Testis (tissue), 3 donors: ENCODE measurements around the gene C4BPB. TPM values are rescaled to one million over a fixed set of nuclear protein-coding genes. Genes with fewer than 3 reads are reported as not detected.

Experiments
- DNase-seq: peaks from one replicate; pipeline ENCODE4 v3.0.0-alpha.2; 2019
- H3K27ac ChIP-seq, 2 donors: fragments of 200-600 bp; sonication (generic); one replicate each; pipeline ENCODE4 v1.5.1; 2019
- H3K27me3 ChIP-seq: fragments of 200-600 bp; sonication (generic); one replicate; pipeline ENCODE4 v1.5.1; 2019
- H3K36me3 ChIP-seq: fragments of 200-600 bp; sonication (generic); one replicate; pipeline ENCODE4 v1.5.1; 2017; ENCODE audit warnings: low read depth; ENCODE audit errors: missing control alignments
- H3K4me1 ChIP-seq: fragments of 200-600 bp; sonication (generic); one replicate; pipeline ENCODE4 v1.5.1; 2019
- H3K4me3 ChIP-seq, 2 donors: fragments of 200-600 bp; sonication (generic); one replicate each; pipeline ENCODE4 v1.5.1; 2017 to 2019
- H3K9me3 ChIP-seq: fragments of 200-600 bp; sonication (generic); one replicate; pipeline ENCODE4 v1.5.1; 2017
- CTCF ChIP-seq, 3 experiments: fragments of 450-650 bp in 2 of 3; fragments of 200-600 bp in 1 of 3; sonication (generic) in 1 of 3; IDR thresholded peaks; one replicate each; pipeline ENCODE4 v1.5.1; 2016 to 2019; ENCODE audit warnings: antibody characterized with exemption in 3 of 3, mild to moderate bottlenecking in 2 of 3, moderate library complexity in 1 of 3
- POLR2A ChIP-seq: fragments of 450-650 bp; IDR thresholded peaks from one replicate; pipeline ENCODE4 v1.6.1; 2017; ENCODE audit warnings: antibody characterized with exemption, mild to moderate bottlenecking, moderate library complexity
- WGBS, 2 donors: methylation state at CpG; one replicate each; pipeline ENCODE4 v1.1.5; 2018; 5-methylcytosine and 5-hydroxymethylcytosine counted together
- intact Hi-C: fragments of 100-400 bp; cut with DNase I; formaldehyde crosslinking; loops from one replicate; pipeline ENCODE4 v1.15.1; 2023; ENCODE audit warnings: low total_unique reads
- polyA plus RNA-seq: library from polyadenylated mRNA; stranded (reverse); fragments of 350-450 nt; fragmentation: Illumina TruSeq; extraction: RNeasy Lipid Tissue Mini Kit (QIAGEN cat#74804); gene quantifications from one replicate; pipeline ENCODE4 v1.2.3, GENCODE V29; 2014; ENCODE audit warnings: low read depth, low replicate concordance; ENCODE audit not compliant: insufficient read depth
- total RNA-seq, 2 donors: library from RNA; depleted of rRNA; stranded (reverse); fragments of >200 nt; gene quantifications; one replicate each; pipeline ENCODE4 v1.2.3, GENCODE V29; 2016

Gene C4BPB
- total and polyA plus RNA-seq, 3 donors from 2014 or later = 0.63 to 1.6 (median 0.87) TPM

- 68 to 81% methylated on average over 3 of the region's 3 CpGs for WGBS, 2 donors
- intact Hi-C loops = loop anchor here (10.0 kb wide), 1 partner anchor 319 kb away; no protein-coding TSS in a partner anchor
- Histone ChIP-seq H3K4me3 (no peak overlapping the region), H3K36me3 (no peaks in the 10 kb centered on the region), H3K4me1 (peaks cover 21% of the 10 kb centered on the region), H3K27me3 (no peaks in the 10 kb centered on the region), H3K27ac (no peak overlapping the region), H3K9me3 (no peaks in the 10 kb centered on the region)
- no peak for DNase-seq
- no peak for TF ChIP-seq POLR2A
- no peak for TF ChIP-seq CTCF (IDR thresholded peaks at IDR 0.05)
These were observed 2.8 kb upstream of the C4BPB start for GRCh38 chr1:207085887-207086286.

- H3K27ac ChIP-seq = no peak overlapping the region
- no peak for DNase-seq
These were observed 499 bp upstream of the C4BPB start for GRCh38 chr1:207088161-207088560.

GRCh38 chr1:207089627-207090355 is 1.1 kb downstream of the C4BPB start:
- DNase-seq = no peak
- no peaks in the 10 kb centered on the region for H3K9me3 ChIP-seq
- H3K4me1 ChIP-seq = peaks cover 16% of the 10 kb centered on the region
- no peaks in the 10 kb centered on the region for H3K27me3 ChIP-seq
- no peaks in the 10 kb centered on the region for H3K36me3 ChIP-seq
- H3K4me3 ChIP-seq = no peak overlapping the region
- no peak overlapping the region for H3K27ac ChIP-seq
- intact Hi-C loops = loop anchor here (10.0 kb wide), 1 partner anchor 315 kb away; no protein-coding TSS in a partner anchor
- WGBS, 2 donors = 72 to 82% methylated on average over 17 of the region's 17 CpGs
- TF ChIP-seq CTCF (IDR thresholded peaks at IDR 0.05) (no peak), POLR2A (no peak)

More at GRCh38 chr1:207088161-207088560, 499 bp upstream of the C4BPB start:
- no peaks in the 10 kb centered on the region for H3K9me3 ChIP-seq
- no peak overlapping the region for H3K4me3 ChIP-seq
- no peaks in the 10 kb centered on the region for H3K36me3 ChIP-seq
- TF ChIP-seq CTCF (IDR thresholded peaks at IDR 0.05) (no peak), POLR2A (no peak)
- intact Hi-C loops = loop anchor here (10.0 kb wide), 1 partner anchor 317 kb away; no protein-coding TSS in a partner anchor
- 48 to 50% methylated on average over 2 of the region's 2 CpGs for WGBS, 2 donors
- no peaks in the 10 kb centered on the region for H3K27me3 ChIP-seq
- peaks cover 21% of the 10 kb centered on the region for H3K4me1 ChIP-seq

- no peak overlapping the region for H3K27ac ChIP-seq
- H3K27me3 ChIP-seq = no peaks in the 10 kb centered on the region
- peaks cover 13% of the 10 kb centered on the region for H3K4me1 ChIP-seq
- intact Hi-C loops = no loop called here
- no peaks in the 10 kb centered on the region for H3K9me3 ChIP-seq
- no peaks in the 10 kb centered on the region for H3K36me3 ChIP-seq
- H3K4me3 ChIP-seq = no peak overlapping the region
- no peak for DNase-seq
- 77 to 85% methylated on average over 4 of the region's 4 CpGs for WGBS, 2 donors
- TF ChIP-seq POLR2A = no peak
- TF ChIP-seq CTCF (IDR thresholded peaks at IDR 0.05) = no peak
These were observed 2.7 kb downstream of the C4BPB start for GRCh38 chr1:207091200-207091908.
